ENCODE results near the gene MYOM3.

DNA sequence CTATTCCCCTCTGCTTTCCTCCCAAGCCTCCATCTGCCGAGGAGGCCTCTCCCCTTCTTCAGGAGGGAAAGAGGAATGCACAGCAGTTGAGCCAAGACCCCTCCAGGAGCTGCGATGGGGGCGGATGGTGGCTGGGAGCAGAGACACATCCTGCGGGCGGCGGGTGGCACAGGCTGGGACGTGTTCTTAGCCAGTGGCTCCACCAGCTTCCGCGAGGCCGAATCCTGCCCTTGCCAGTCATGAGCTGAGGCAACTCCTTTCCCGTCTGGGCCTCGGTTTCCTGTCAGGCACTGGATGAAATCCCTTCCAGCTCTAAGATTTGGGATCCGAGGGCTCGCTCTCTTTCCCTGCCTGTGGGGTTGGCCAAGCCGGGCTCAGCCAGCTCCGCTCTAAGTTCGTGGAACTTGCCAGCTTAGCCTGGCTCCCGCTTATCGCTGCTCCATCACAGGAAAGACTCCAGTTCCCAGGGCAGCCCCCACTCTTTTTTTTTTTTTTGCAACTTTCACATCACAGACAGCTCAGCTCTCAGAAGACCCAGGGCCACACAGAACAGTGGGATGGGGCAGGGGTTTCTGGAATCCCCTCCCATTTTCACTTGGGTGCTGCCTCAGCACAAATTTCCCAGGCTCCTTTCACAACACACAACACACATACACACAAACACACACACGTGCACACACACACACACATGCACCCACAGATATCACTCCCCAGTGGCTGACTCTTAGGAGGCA lies 506 bp downstream of the MYOM3 start:
- TF ChIP-seq, protein P1, sequence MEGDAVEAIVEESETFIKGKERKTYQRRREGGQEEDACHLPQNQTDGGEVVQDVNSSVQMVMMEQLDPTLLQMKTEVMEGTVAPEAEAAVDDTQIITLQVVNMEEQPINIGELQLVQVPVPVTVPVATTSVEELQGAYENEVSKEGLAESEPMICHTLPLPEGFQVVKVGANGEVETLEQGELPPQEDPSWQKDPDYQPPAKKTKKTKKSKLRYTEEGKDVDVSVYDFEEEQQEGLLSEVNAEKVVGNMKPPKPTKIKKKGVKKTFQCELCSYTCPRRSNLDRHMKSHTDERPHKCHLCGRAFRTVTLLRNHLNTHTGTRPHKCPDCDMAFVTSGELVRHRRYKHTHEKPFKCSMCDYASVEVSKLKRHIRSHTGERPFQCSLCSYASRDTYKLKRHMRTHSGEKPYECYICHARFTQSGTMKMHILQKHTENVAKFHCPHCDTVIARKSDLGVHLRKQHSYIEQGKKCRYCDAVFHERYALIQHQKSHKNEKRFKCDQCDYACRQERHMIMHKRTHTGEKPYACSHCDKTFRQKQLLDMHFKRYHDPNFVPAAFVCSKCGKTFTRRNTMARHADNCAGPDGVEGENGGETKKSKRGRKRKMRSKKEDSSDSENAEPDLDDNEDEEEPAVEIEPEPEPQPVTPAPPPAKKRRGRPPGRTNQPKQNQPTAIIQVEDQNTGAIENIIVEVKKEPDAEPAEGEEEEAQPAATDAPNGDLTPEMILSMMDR (IDR thresholded peaks at IDR 0.05) = no peak
- TF ChIP-seq POLR2A (IDR thresholded peaks at IDR 0.05) = no peak

Data from heart left ventricle (tissue), 13 donors.